HepG2 (cell line): Measurements from ENCODE around the gene TRIM2. TPM values are rescaled to one million over a fixed set of nuclear protein-coding genes. Genes with fewer than 3 reads are reported as not detected.

Source experiments
- ATAC-seq: fragments of 200-7000 bp; cut with Tn5 transposase; 3 replicates; pipeline ENCODE4 v1.9.1; 2020; ENCODE audit warnings: mild to moderate bottlenecking, moderate library complexity
- BruUV-seq: library from RNA; stranded (reverse); fragments of 400-500 nt; replicated peaks from 2 replicates; lab custom pipeline; 2021; lab: Mats Ljungman, UMichigan
- CTCF ChIA-PET: fragments of 300-600 bp; formaldehyde crosslinking; extraction: SDS; loops from one replicate; lab custom pipeline; 2021; ENCODE audit warnings: low total read pairs, inconsistent platforms, low intra/inter-chr PET ratio; lab: Yijun Ruan, JAX
- POLR2A ChIA-PET: fragments of 350-600 bp; sonication (Branson Sonifier 250); formaldehyde crosslinking; loops from one replicate; lab custom pipeline; 2020; ENCODE audit warnings: antibody characterized with exemption, inconsistent platforms; lab: Yijun Ruan, JAX
- DNase-seq: peaks from one replicate; pipeline ENCODE4 v3.0.0-alpha.2; 2015; ENCODE audit warnings: low spot score
- FAIRE-seq: peaks from 3 replicates; lab custom pipeline; 2011; peaks lifted over from hg19 to GRCh38; lab: Jason Lieb, UNC
- H2AFZ ChIP-seq: one replicate; pipeline ENCODE4 v1.6.1; 2011; ENCODE audit warnings: low read length, inconsistent platforms
- H3K27ac ChIP-seq: fragments of 300-600 bp; 3 replicates; pipeline ENCODE4 v1.8.0; 2011; ENCODE audit warnings: mixed run types, mild to moderate bottlenecking, mixed read lengths, low read length, inconsistent platforms; ENCODE audit not compliant: insufficient read depth; ENCODE audit errors: extremely low read length
- H3K27me3 ChIP-seq, 2 experiments: fragments of 200-600 bp in 1 of 2; 2 replicates in 1 of 2; 3 replicates in 1 of 2; pipeline versions ENCODE4 v1.6.0 to v1.8.0; 2011; ENCODE audit warnings: low read length in 2 of 2, mild to moderate bottlenecking in 2 of 2, moderate library complexity in 2 of 2, inconsistent platforms in 1 of 2; ENCODE audit not compliant: insufficient read depth in 2 of 2, control insufficient read depth in 1 of 2
- H3K36me3 ChIP-seq, 2 experiments: fragments of 200-600 bp in 1 of 2; replicated peaks in 1 of 2; 2 replicates in 1 of 2; 3 replicates in 1 of 2; pipeline versions ENCODE4 v1.5.1 to v1.8.0; 2011; ENCODE audit warnings: low read length in 2 of 2, inconsistent platforms in 1 of 2; ENCODE audit not compliant: insufficient read depth in 2 of 2, control insufficient read depth in 1 of 2
- H3K4me1 ChIP-seq: 2 replicates; pipeline ENCODE4 v1.5.1; 2012; ENCODE audit warnings: low read length, inconsistent platforms; ENCODE audit not compliant: insufficient read depth
- H3K4me2 ChIP-seq: 2 replicates; pipeline ENCODE4 v1.6.0; 2011; ENCODE audit warnings: low read depth, low read length, inconsistent platforms
- H3K4me3 ChIP-seq, 3 experiments: fragments of 200-600 bp in 1 of 3; sonication (generic), shearing (Covaris generic) in 1 of 3; replicated peaks in 1 of 3; 2 replicates each; pipeline ENCODE4 v1.5.1; 2011 to 2016; ENCODE audit warnings: low read length in 3 of 3, inconsistent platforms in 2 of 3, low read depth in 2 of 3, mild to moderate bottlenecking in 2 of 3, control low read depth in 1 of 3, mixed read lengths in 1 of 3; ENCODE audit not compliant: insufficient read depth in 1 of 3
- H3K79me2 ChIP-seq: one replicate; pipeline ENCODE4 v1.6.1; 2011; ENCODE audit warnings: low read length, inconsistent platforms; ENCODE audit not compliant: insufficient read depth
- H3K9ac ChIP-seq: 2 replicates; pipeline ENCODE4 v1.6.0; 2011; ENCODE audit warnings: mild to moderate bottlenecking, low read depth, low read length, inconsistent platforms; ENCODE audit not compliant: insufficient read depth
- H3K9me3 ChIP-seq: 2 replicates; pipeline ENCODE4 v1.5.1; 2012; ENCODE audit warnings: mild to moderate bottlenecking, low read length
- H4K20me1 ChIP-seq: 2 replicates; pipeline ENCODE4 v1.6.0; 2011; ENCODE audit warnings: inconsistent platforms, mild to moderate bottlenecking, low read length, moderate library complexity; ENCODE audit not compliant: insufficient read depth
- ATM ChIP-seq: fragments of 450-650 bp; IDR thresholded peaks from 2 replicates; pipeline ENCODE4 v1.7.1; 2017; ENCODE audit warnings: mild to moderate bottlenecking, borderline replicate concordance
- DR1 ChIP-seq: sonication (generic); formaldehyde crosslinking; IDR thresholded peaks from 2 replicates; pipeline ENCODE4 v1.8.0; 2021; ENCODE audit warnings: mild to moderate bottlenecking, missing genetic modification reagents, inconsistent platforms
- FOXJ3 ChIP-seq: sonication (generic); formaldehyde crosslinking; IDR thresholded peaks from 2 replicates; pipeline ENCODE4 v1.4.0; 2020; ENCODE audit warnings: missing genetic modification reagents, mild to moderate bottlenecking, borderline replicate concordance
- MED8 ChIP-seq: sonication (generic); formaldehyde crosslinking; IDR thresholded peaks from 2 replicates; pipeline ENCODE4 v1.8.1; 2023; ENCODE audit warnings: mild to moderate bottlenecking, missing genetic modification reagents; ENCODE audit not compliant: insufficient replicate concordance
- NR2C2 ChIP-seq: sonication (generic); formaldehyde crosslinking; IDR thresholded peaks from 2 replicates; pipeline ENCODE4 v1.4.0; 2020; ENCODE audit warnings: missing genetic modification reagents, mild to moderate bottlenecking, moderate library complexity, borderline replicate concordance
- PHF8 ChIP-seq: sonication (generic); formaldehyde crosslinking; IDR thresholded peaks from 2 replicates; pipeline ENCODE4 v1.5.0; 2020; ENCODE audit warnings: missing genetic modification reagents
- RFXAP ChIP-seq: sonication (generic); formaldehyde crosslinking; IDR thresholded peaks from 2 replicates; pipeline ENCODE4 v1.4.0; 2020; ENCODE audit warnings: missing genetic modification reagents, borderline replicate concordance
- TMF1 ChIP-seq: sonication (generic); formaldehyde crosslinking; IDR thresholded peaks from 2 replicates; pipeline ENCODE4 v1.8.1; 2022; ENCODE audit warnings: low read depth, missing genetic modification reagents
- YEATS4 ChIP-seq: sonication (generic); formaldehyde crosslinking; IDR thresholded peaks from 2 replicates; pipeline ENCODE4 v1.4.0; 2020; ENCODE audit warnings: missing genetic modification reagents, borderline replicate concordance
- ZNF44 ChIP-seq: sonication (generic); formaldehyde crosslinking; IDR thresholded peaks from 2 replicates; pipeline ENCODE4 v1.5.1; 2020; ENCODE audit warnings: mild to moderate bottlenecking, missing genetic modification reagents
- ZNF460 ChIP-seq: sonication (generic); formaldehyde crosslinking; IDR thresholded peaks from 2 replicates; pipeline ENCODE4 v1.5.1; 2020; ENCODE audit warnings: missing genetic modification reagents, mild to moderate bottlenecking, borderline replicate concordance
- ZNF614 ChIP-seq: IDR thresholded peaks from 2 replicates; pipeline ENCODE4 v1.6.1; 2018; ENCODE audit warnings: missing biosample characterization, missing genetic modification reagents, inconsistent platforms, borderline replicate concordance
- ZNF652 ChIP-seq: IDR thresholded peaks from 2 replicates; pipeline ENCODE4 v1.6.1; 2016; ENCODE audit warnings: low read depth, borderline replicate concordance
- ZNF7 ChIP-seq: IDR thresholded peaks from 2 replicates; pipeline ENCODE4 v1.6.1; 2016; ENCODE audit warnings: missing biosample characterization, missing genetic modification reagents
- ZNF850 ChIP-seq: sonication (generic); formaldehyde crosslinking; conservative IDR thresholded peaks from 2 replicates; pipeline ENCODE4 v1.9.0; 2021; ENCODE audit warnings: mild to moderate bottlenecking, missing genetic modification reagents
- WGBS: methylation state at CpG from one replicate; pipeline ENCODE4 v1.1.6; 2017; ENCODE audit warnings: low lambda C conversion rate; 5-methylcytosine and 5-hydroxymethylcytosine counted together
- in situ Hi-C: cut with HindIII; loops from 2 replicates; pipeline ENCODE4 v1.10.0; 2017; ENCODE audit warnings: low pct_unique_long_range_greater_than_20kb; ENCODE audit not compliant: extremely low pct_ligation_motif_present
- intact Hi-C: fragments of 100-400 bp; cut with micrococcal nuclease; formaldehyde crosslinking; loops from one replicate; pipeline ENCODE4 v1.10.0; 2022; ENCODE audit not compliant: unreplicated experiment
- polyA plus RNA-seq, 8 experiments: library from polyadenylated mRNA; depleted of rRNA in 3 of 8; stranded (reverse) in 7 of 8; unstranded in 1 of 8; fragments of >200 nt; fragmentation: Illumina TruSeq in 4 of 8; extraction: Trizol in 4 of 8; gene quantifications; 2 replicates each; pipeline versions ENCODE4 v1.2.1 to v1.2.3, GENCODE V29; 2011 to 2016; ENCODE audit warnings: low read depth in 4 of 8, missing spikeins in 1 of 8, mixed read lengths in 1 of 8; ENCODE audit not compliant: insufficient read depth in 1 of 8
- total RNA-seq, 5 experiments: library from RNA; depleted of rRNA; stranded (reverse); fragments of >200 nt; fragmentation: Illumina TruSeq; extraction: Trizol; gene quantifications; 2 replicates each; pipeline ENCODE4 v1.2.3, GENCODE V29; 2016; ENCODE audit warnings: low read depth in 1 of 5
- TF ChIP-seq, protein P1 (sequence below): sonication (generic); formaldehyde crosslinking; IDR thresholded peaks from 2 replicates; pipeline ENCODE4 v1.8.1; 2023; ENCODE audit warnings: missing genetic modification reagents, inconsistent platforms, borderline replicate concordance
- TF ChIP-seq, protein P2 (sequence below): sonication (generic); formaldehyde crosslinking; IDR thresholded peaks from 2 replicates; pipeline ENCODE4 v1.8.0; 2022; ENCODE audit warnings: low read depth, missing genetic modification reagents

TRIM2 gene
- total and polyA plus RNA-seq, 2 of the 13 experiments (the other 11 are each of a cell fraction or from before 2014, with no cell fraction given), result 2.1 to 4.2 TPM

DNA sequence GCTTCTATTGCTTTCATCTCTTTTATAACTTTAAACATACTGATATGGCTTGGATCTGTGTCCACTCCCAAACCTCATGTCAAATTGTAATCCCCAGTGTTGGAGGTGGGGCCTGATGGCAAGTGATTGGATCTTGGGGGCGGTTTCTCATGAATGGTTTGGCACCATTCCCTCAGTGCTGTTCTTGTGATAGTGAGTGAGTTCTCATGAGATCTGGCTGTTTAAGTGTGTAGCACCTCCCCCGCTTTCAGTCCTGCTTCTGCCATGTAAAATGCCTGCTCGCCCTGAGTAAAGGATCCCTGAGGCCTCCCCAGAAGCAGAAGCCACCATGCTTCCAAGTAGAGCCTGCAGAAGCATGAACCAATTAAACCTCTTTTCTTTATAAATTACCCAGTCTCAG is 157.9 kb downstream of the TRIM2 start:
- in situ Hi-C loops (no loop called here), intact Hi-C loops (no loop called here)
- H3K27me3 ChIP-seq, result no peaks in the 10 kb centered on the region
- ChIA-PET POLR2A (no interaction called here), CTCF (no interaction called here)
- no peak overlapping the region for H2AFZ ChIP-seq
- H3K79me2 ChIP-seq, result no peaks in the 10 kb centered on the region
- peaks cover 0 to 11% of the 10 kb centered on the region in 2 experiments; a peak in 3 of 5 replicates for H3K36me3 ChIP-seq
- no peaks in the 10 kb centered on the region for H3K4me1 ChIP-seq
- FAIRE-seq (no peak), ATAC-seq (no peak), DNase-seq (no peak)
- H3K4me3 ChIP-seq, result no peak overlapping the region
- TF ChIP-seq PHF8 (no peak), MED8 (CRISPR knock-in tag) (no peak), ZNF7 (CRISPR knock-in tag) (no peak), TMF1 (CRISPR knock-in tag) (no peak), FOXJ3 (CRISPR knock-in tag) (no peak), DR1 (no peak), ZNF614 (CRISPR knock-in tag) (no peak), ZNF44 (CRISPR knock-in tag) (no peak), ZNF652 (no peak), ZNF850 (no peak), ZNF460 (no peak), YEATS4 (no peak), RFXAP (no peak), NR2C2 (CRISPR knock-in tag) (no peak), ATM (no peak)
- TF ChIP-seq, protein P1, sequence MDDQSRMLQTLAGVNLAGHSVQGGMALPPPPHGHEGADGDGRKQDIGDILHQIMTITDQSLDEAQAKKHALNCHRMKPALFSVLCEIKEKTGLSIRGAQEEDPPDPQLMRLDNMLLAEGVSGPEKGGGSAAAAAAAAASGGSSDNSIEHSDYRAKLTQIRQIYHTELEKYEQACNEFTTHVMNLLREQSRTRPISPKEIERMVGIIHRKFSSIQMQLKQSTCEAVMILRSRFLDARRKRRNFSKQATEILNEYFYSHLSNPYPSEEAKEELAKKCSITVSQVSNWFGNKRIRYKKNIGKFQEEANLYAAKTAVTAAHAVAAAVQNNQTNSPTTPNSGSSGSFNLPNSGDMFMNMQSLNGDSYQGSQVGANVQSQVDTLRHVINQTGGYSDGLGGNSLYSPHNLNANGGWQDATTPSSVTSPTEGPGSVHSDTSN (CRISPR knock-in tag), result no peak
- TF ChIP-seq, protein P2, sequence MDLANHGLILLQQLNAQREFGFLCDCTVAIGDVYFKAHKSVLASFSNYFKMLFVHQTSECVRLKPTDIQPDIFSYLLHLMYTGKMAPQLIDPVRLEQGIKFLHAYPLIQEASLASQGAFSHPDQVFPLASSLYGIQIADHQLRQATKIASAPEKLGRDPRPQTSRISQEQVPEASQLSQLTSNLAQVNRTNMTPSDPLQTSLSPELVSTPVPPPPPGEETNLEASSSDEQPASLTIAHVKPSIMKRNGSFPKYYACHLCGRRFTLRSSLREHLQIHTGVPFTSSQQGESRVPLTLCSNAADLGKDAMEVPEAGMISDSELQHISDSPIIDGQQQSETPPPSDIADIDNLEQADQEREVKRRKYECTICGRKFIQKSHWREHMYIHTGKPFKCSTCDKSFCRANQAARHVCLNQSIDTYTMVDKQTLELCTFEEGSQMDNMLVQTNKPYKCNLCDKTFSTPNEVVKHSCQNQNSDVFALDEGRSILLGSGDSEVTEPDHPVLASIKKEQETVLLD (CRISPR knock-in tag), result no peak
- no peak overlapping the region for H3K4me2 ChIP-seq
- 98% methylated on average over 3 of the region's 3 CpGs for WGBS
- BruUV-seq, result no TSS peak
- no peak overlapping the region for H3K9ac ChIP-seq
- no peak overlapping the region for H3K27ac ChIP-seq
- H3K9me3 ChIP-seq, result no peaks in the 10 kb centered on the region
- no peaks in the 10 kb centered on the region for H4K20me1 ChIP-seq
